Measurements from ENCODE around the gene KIFC3. TPM values are rescaled to one million over a fixed set of nuclear protein-coding genes. Genes with fewer than 3 reads are reported as not detected.
"Not testable (repeated sequence)": the region's sequence is repeated elsewhere in the genome, so short reads cannot be mapped to it uniquely, and the experiment has no call there.

Gene KIFC3
- total and polyA plus RNA-seq, 7 donors = 2.5 to 31.2 (median 10.0) TPM

- peaks cover 0 to 4% (median 2%) of the 10 kb centered on the region in 4 donors for H3K4me1 ChIP-seq
- H3K27ac ChIP-seq = no peak overlapping the region
- 52 to 91% methylated on average over 1 of the region's 1 CpG for WGBS, 2 donors
- H3K4me3 ChIP-seq = no peak overlapping the region
- no peaks in the 10 kb centered on the region for H3K9me3 ChIP-seq
- H3K36me3 ChIP-seq = peaks cover 2 to 37% (median 16%) of the 10 kb centered on the region in 4 donors
- no peaks in the 10 kb centered on the region for H3K27me3 ChIP-seq
- TF ChIP-seq EP300 (IDR thresholded peaks at IDR 0.05) (no peak), POLR2A (IDR thresholded peaks at IDR 0.05) (no peak), POLR2AphosphoS5 (IDR thresholded peaks at IDR 0.05) (no peak), CTCF (IDR thresholded peaks at IDR 0.05) (no peak)
- DNase-seq = no peak
- intact Hi-C loops (cut with DNase I) = no loop called here
Measured at GRCh38 chr16:57781349-57781740, 20.9 kb downstream of the KIFC3 start.

GRCh38 chr16:57779836-57780235 is 22.5 kb downstream of the KIFC3 start:
- H3K4me3 ChIP-seq; intact Hi-C loops (cut with DNase I); H3K27me3 ChIP-seq; H3K4me1 ChIP-seq; H3K27ac ChIP-seq; H3K9me3 ChIP-seq; DNase-seq: not testable (repeated sequence)
- 79 to 89% methylated on average over 5 of the region's 5 CpGs for WGBS, 2 donors
- peaks cover 0 to 39% (median 19%) of the 10 kb centered on the region in 4 donors for H3K36me3 ChIP-seq

GRCh38 chr16:57778658-57779057 is 23.6 kb downstream of the KIFC3 start:
- no peak for TF ChIP-seq CTCF (IDR thresholded peaks at IDR 0.05)
- TF ChIP-seq POLR2A (IDR thresholded peaks at IDR 0.05) = no peak
- TF ChIP-seq POLR2AphosphoS5 (IDR thresholded peaks at IDR 0.05) = no peak
- TF ChIP-seq EP300 (IDR thresholded peaks at IDR 0.05) = no peak
- 89% methylated on average over 5 of the region's 5 CpGs for WGBS, 2 donors
- Histone ChIP-seq H3K9me3 (no peaks in the 10 kb centered on the region), H3K27me3 (no peaks in the 10 kb centered on the region), H3K36me3 (peaks cover 0 to 27% (median 15%) of the 10 kb centered on the region in 4 donors), H3K27ac (no peak overlapping the region), H3K4me3 (no peak overlapping the region), H3K4me1 (no peaks in the 10 kb centered on the region)
- no peak for DNase-seq
- intact Hi-C loops (cut with DNase I) = no loop called here

- intact Hi-C loops (cut with DNase I) = no loop called here
- Histone ChIP-seq H3K9me3 (no peaks in the 10 kb centered on the region), H3K4me3 (no peak overlapping the region), H3K4me1 (no peaks in the 10 kb centered on the region), H3K27ac (no peak overlapping the region), H3K36me3 (peaks cover 0 to 40% (median 16%) of the 10 kb centered on the region in 4 donors), H3K27me3 (no peaks in the 10 kb centered on the region)
- WGBS, 2 donors = 37 to 66% methylated on average over 23 of the region's 23 CpGs
- no peak for DNase-seq
- TF ChIP-seq POLR2AphosphoS5 (IDR thresholded peaks at IDR 0.05) (no peak), EP300 (IDR thresholded peaks at IDR 0.05) (no peak), POLR2A (IDR thresholded peaks at IDR 0.05) (no peak), CTCF (IDR thresholded peaks at IDR 0.05) (no peak)
Measured at GRCh38 chr16:57775661-57776469, 26.4 kb downstream of the KIFC3 start.

- Histone ChIP-seq H3K27me3 (no peaks in the 10 kb centered on the region), H3K9me3 (no peaks in the 10 kb centered on the region), H3K4me3 (no peak overlapping the region), H3K27ac (no peak overlapping the region), H3K4me1 (no peaks in the 10 kb centered on the region), H3K36me3 (peaks cover 0 to 50% (median 25%) of the 10 kb centered on the region in 4 donors)
- WGBS, 2 donors = 83 to 86% methylated on average over 12 of the region's 12 CpGs
- intact Hi-C loops (cut with DNase I) = no loop called here
- no peak for DNase-seq
- no peak for TF ChIP-seq POLR2AphosphoS5 (IDR thresholded peaks at IDR 0.05)
- no peak for TF ChIP-seq CTCF (IDR thresholded peaks at IDR 0.05)
- no peak for TF ChIP-seq EP300 (IDR thresholded peaks at IDR 0.05)
- TF ChIP-seq POLR2A (IDR thresholded peaks at IDR 0.05) = no peak
Measured at GRCh38 chr16:57774705-57775285, 27.5 kb downstream of the KIFC3 start.

Data from sigmoid colon (tissue), 7 donors.